Stimulated activated naive CD4-positive, alpha-beta T cell treated with Interleukin-2 at 50 U/mL for 16 hours (primary cell): ENCODE results near the gene CREB3L2.
A peak's percentile ranks its signal among the peaks of the same experiment; 100 is the strongest.

Experiments used
- DNase-seq: peaks from one replicate; lab custom pipeline; 2025; lab: John Stamatoyannopoulos, UW

The CREB3L2 gene

GRCh38 chr7:137898839-137899721 is 102.8 kb downstream of the CREB3L2 start:
- DNase-seq = peak; percentile 70

- no peak for DNase-seq
Measured at GRCh38 chr7:137895301-137896221, 106.3 kb downstream of the CREB3L2 start.

DNA sequence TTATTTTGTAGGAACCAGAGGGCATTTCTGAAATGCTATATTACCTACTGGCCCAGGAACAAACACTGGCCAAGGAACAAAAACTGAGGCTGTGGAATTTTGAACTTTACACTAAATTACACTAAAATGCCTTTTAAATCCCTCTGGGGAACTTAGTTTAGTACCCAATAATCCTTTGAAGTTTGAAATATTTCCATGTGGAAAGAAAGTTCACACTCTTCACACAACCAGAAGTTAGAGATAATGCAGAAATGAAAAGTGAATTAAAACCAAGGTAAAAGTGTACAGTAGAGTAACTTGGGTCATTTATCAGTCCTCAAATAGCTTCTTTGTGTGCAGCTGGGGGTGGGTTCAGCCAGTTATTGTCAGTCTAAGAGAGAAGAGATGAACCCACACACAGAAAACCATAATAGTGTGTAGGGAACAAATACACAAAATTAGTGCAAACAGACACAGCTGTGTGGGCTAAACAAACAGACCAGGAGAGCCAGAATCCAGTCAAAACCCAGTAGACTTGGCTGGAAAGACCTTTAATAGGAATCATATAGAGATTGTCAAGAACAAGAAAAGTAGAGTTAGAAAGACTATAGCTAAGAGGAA is 108.6 kb downstream of the CREB3L2 start:
- DNase-seq = no peak

- DNase-seq = no peak
Measured at GRCh38 chr7:137891016-137891655, 110.8 kb downstream of the CREB3L2 start.

GRCh38 chr7:137890449-137890921 is 111.4 kb downstream of the CREB3L2 start:
- DNase-seq = no peak

- DNase-seq = no peak
Measured at GRCh38 chr7:137888241-137888640, 113.6 kb downstream of the CREB3L2 start.

GRCh38 chr7:137886746-137887145 is 115.1 kb downstream of the CREB3L2 start:
- no peak for DNase-seq

- no peak for DNase-seq
Measured at GRCh38 chr7:137886281-137886680, 115.6 kb downstream of the CREB3L2 start.

GRCh38 chr7:137885678-137886077 is 116.2 kb downstream of the CREB3L2 start:
- DNase-seq = no peak

- DNase-seq = no peak
Measured at GRCh38 chr7:137882806-137883205, 119.1 kb downstream of the CREB3L2 start.

DNA sequence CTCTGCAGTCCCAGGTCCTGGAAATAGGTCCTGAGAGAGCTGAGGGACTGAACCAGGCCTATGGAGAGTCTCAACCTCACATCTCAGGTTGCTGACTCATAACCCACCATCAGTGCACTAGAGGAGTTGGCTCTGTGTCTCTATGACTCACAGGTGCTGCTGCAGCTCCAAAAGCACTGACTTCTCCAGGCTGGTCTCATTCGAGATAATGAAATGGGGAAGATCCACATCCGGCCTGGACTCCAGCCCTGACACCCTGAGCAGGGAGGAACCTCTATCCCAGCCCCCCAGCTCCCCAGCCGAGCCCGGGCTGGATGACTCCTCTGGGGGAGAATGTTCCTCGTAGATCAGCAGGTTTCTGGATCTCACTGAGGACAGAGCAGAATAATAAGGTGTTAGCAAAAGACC is 119.6 kb downstream of the CREB3L2 start:
- DNase-seq = no peak

- no peak for DNase-seq
Measured at GRCh38 chr7:137881607-137882260, 120.2 kb downstream of the CREB3L2 start.

DNA sequence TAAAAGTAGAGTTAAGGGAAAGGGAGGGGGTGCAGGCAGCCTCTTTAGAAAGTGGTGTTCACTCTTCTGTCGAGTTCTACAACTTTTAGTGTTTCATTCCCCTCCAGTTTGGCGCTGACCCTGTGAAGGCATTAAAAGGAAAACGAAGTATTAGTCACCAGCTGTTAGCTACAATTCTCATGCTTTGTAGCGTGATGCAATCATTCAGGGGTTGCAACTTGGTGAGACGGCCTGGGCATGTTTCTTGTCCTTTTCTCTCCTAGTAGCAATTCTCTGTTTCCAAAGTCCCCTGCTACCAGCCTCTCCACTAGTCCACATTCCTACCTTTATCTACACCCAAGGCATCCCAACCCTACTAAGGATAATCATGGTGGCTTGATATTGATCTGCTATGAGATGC is 121.5 kb downstream of the CREB3L2 start:
- no peak for DNase-seq

GRCh38 chr7:137879357-137880158 is 122.3 kb downstream of the CREB3L2 start:
- DNase-seq = no peak

GRCh38 chr7:137878333-137878961 is 123.4 kb downstream of the CREB3L2 start:
- no peak for DNase-seq

- DNase-seq = no peak
Measured at GRCh38 chr7:137877027-137877675, 124.7 kb downstream of the CREB3L2 start.

DNA sequence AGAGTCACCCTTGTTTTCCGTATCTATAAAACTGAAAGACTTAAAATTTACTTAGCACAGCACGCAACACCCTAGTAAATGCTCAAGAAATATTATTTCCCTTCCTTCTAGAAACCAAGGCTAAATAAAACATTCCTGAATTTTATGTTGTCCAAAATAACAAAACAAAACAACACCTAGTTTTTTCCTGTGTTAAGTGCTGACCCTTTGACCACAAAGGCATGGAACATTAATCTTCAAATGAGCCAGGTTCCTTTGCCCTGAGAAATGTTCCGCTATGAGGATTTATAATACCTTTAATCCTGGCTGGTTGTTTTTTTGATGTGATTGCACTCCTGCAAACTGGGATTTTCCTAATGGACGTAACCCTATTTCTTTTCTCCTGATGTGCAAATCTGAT is 126.1 kb downstream of the CREB3L2 start:
- no peak for DNase-seq

GRCh38 chr7:137873979-137874777 is 127.7 kb downstream of the CREB3L2 start:
- DNase-seq = no peak

GRCh38 chr7:137873524-137873923 is 128.4 kb downstream of the CREB3L2 start:
- DNase-seq = peak; percentile 12
